ENCODE data around the gene TBXAS1. TPM values are rescaled to one million over a fixed set of nuclear protein-coding genes. Genes with fewer than 3 reads are reported as not detected.

The TBXAS1 gene
- total and polyA plus RNA-seq, 4 donors = 19.6 to 126 (median 55.2) TPM

DNA sequence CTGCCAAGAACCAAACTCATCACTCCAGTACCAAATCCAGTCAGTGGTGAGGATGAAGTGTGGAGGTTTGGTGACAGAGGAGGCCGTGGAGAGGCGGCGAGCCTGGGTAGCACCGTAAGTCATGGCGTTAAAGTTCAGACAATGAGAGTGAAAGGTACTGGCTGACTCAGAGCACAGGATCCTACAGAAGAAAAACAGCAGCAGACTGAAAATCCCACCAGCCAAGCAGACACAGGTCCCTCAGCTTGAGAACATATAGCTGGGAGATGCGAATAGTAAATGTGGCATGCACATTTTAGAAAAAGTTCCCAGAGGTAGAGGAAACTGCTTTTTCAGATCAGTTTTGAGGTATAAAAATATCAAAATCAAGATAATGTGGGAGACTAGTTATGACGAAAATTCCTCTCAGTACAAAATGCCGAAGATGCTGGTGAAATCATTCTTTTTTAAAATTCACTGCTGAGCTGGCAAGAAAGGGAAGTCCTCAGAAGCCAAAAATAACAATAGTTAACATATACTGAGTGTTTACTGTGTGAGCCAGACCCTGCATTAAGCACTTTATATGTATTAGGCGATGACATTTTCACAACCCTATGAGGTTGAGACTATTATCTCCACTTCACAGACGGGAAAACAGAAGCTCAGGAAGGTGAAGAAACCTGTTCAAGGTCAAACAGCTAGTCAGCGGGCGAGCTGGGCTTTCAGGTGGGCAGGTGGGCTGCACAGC lies 212.8 kb downstream of the TBXAS1 start:
- H3K36me3 ChIP-seq (ENCODE audit: control insufficient read depth in 4 of 4, insufficient read depth in 4 of 4, low read length in 4 of 4) = peaks cover 3 to 40% (median 5%) of the 10 kb centered on the region in 4 donors
- H3K4me3 ChIP-seq = no peak overlapping the region
- no peak for DNase-seq
- no peak overlapping the region for H3K27ac ChIP-seq (ENCODE audit: low read depth in 1 of 2, low read length in 1 of 2)
- H3K4me1 ChIP-seq (ENCODE audit: control insufficient read depth in 5 of 5, insufficient read depth in 5 of 5, low read length in 5 of 5) = peaks cover 0 to 4% (median 0%) of the 10 kb centered on the region in 5 donors
- WGBS, 2 donors = 86 to 91% methylated on average over 12 of the region's 12 CpGs
- no peak overlapping the region for H3K9ac ChIP-seq (ENCODE audit: insufficient read depth in 1 of 2, low read length in 2 of 2)
- H3K27me3 ChIP-seq (ENCODE audit: control insufficient read depth in 3 of 3, insufficient read depth in 3 of 3, low read length in 2 of 3) = no peaks in the 10 kb centered on the region
- TF ChIP-seq CTCF (IDR thresholded peaks at IDR 0.05; ENCODE audit: control extremely low read depth, extremely low read depth) = no peak
- peaks cover 0 to 2% (median 0%) of the 10 kb centered on the region in 4 donors for H3K9me3 ChIP-seq (ENCODE audit: control insufficient read depth in 4 of 4, insufficient read depth in 3 of 4, low read length in 3 of 4)
- ATAC-seq (ENCODE audit: insufficient read depth, low FRiP score) = no peak

DNA sequence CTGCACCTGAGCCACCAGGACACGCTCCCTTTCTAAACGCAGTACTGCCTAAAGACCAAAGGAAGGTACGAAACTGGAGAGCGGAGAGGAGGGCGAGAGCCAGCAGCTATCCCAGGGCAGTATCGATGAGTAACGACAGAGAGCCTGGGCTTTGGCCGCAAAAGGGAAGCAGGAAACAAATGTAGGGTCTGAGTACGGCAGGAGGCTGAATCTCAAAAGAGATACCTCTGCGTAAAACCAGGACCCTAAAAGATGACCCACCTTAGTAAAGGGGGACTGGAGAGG lies 213.3 kb downstream of the TBXAS1 start:
- no peak for TF ChIP-seq CTCF (IDR thresholded peaks at IDR 0.05; ENCODE audit: control extremely low read depth, extremely low read depth)
- H3K27me3 ChIP-seq (ENCODE audit: control insufficient read depth in 3 of 3, insufficient read depth in 3 of 3, low read length in 2 of 3) = no peaks in the 10 kb centered on the region
- no peak overlapping the region for H3K9ac ChIP-seq (ENCODE audit: insufficient read depth in 1 of 2, low read length in 2 of 2)
- WGBS, 2 donors = 80 to 89% methylated on average over 10 of the region's 10 CpGs
- H3K9me3 ChIP-seq (ENCODE audit: control insufficient read depth in 4 of 4, insufficient read depth in 3 of 4, low read length in 3 of 4) = peaks cover 0 to 2% (median 0%) of the 10 kb centered on the region in 4 donors
- no peak overlapping the region for H3K4me3 ChIP-seq
- H3K27ac ChIP-seq (ENCODE audit: low read depth in 1 of 2, low read length in 1 of 2) = no peak overlapping the region
- peaks cover 3 to 36% (median 5%) of the 10 kb centered on the region in 4 donors for H3K36me3 ChIP-seq (ENCODE audit: control insufficient read depth in 4 of 4, insufficient read depth in 4 of 4, low read length in 4 of 4)
- ATAC-seq (ENCODE audit: insufficient read depth, low FRiP score) (no peak), DNase-seq (no peak)
- peaks cover 0 to 4% (median 0%) of the 10 kb centered on the region in 5 donors for H3K4me1 ChIP-seq (ENCODE audit: control insufficient read depth in 5 of 5, insufficient read depth in 5 of 5, low read length in 5 of 5)

DNA sequence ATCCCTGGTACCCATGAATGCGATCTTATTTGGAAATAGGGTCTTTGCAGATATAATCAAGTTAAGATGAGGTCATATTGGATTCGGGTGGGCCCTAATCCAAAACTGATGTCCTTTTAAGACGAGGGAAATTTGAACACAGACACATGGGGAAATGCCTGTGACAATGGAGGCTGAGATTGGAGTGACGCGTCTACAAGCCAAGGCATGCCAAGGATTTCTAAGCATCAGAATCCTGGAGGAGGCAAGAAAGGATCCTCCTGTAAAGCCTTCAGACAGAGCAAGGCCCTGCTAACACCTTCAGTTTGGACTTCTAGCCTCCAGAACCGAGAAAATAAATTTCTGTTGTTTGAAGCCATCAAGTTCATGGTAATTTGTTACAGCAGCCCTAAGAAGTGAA lies 215.2 kb downstream of the TBXAS1 start:
- no peak overlapping the region for H3K27ac ChIP-seq (ENCODE audit: low read depth in 1 of 2, low read length in 1 of 2)
- WGBS, 2 donors = 95% methylated on average over 6 of the region's 6 CpGs
- ATAC-seq (ENCODE audit: insufficient read depth, low FRiP score) (no peak), DNase-seq (no peak)
- peaks cover 0 to 8% (median 0%) of the 10 kb centered on the region in 5 donors for H3K4me1 ChIP-seq (ENCODE audit: control insufficient read depth in 5 of 5, insufficient read depth in 5 of 5, low read length in 5 of 5)
- no peaks in the 10 kb centered on the region for H3K27me3 ChIP-seq (ENCODE audit: control insufficient read depth in 3 of 3, insufficient read depth in 3 of 3, low read length in 2 of 3)
- H3K9ac ChIP-seq (ENCODE audit: insufficient read depth in 1 of 2, low read length in 2 of 2) = no peak overlapping the region
- H3K9me3 ChIP-seq (ENCODE audit: control insufficient read depth in 4 of 4, insufficient read depth in 3 of 4, low read length in 3 of 4) = peaks cover 0 to 2% (median 0%) of the 10 kb centered on the region in 4 donors
- TF ChIP-seq CTCF (IDR thresholded peaks at IDR 0.05; ENCODE audit: control extremely low read depth, extremely low read depth) = no peak
- H3K4me3 ChIP-seq = no peak overlapping the region
- peaks cover 0 to 29% (median 4%) of the 10 kb centered on the region in 4 donors for H3K36me3 ChIP-seq (ENCODE audit: control insufficient read depth in 4 of 4, insufficient read depth in 4 of 4, low read length in 4 of 4)
